ENCODE results near the gene SDHA. TPM values are rescaled to one million over a fixed set of nuclear protein-coding genes. Genes with fewer than 3 reads are reported as not detected.
"Not testable (repeated sequence)": the region's sequence is repeated elsewhere in the genome, so short reads cannot be mapped to it uniquely, and the experiment has no call there.

The SDHA gene
- total RNA-seq, 1 experiment from 2014 or later: 171 TPM

DNA sequence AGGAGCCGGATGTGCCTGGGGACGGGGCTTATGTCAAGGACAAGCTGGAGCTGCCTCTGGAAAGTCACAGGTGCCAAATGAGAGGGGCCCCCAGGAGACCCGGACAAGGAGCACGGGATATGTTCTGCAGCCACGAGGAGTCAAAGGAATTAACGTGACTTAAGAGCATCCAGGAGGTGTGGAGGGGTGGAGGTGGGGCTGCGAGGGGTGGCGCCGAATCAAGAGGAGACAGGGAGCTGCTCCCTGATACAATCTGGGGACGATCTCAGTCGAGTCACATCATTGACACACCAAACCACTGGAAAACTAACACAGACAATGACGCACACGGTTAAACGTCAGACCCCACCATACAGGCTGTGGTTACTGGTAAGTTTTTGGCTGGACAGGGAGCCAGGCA lies 10.5 kb upstream of the SDHA start:
- no TSS peak for BruUV-seq (replicated peaks)
- Histone ChIP-seq H3K27me3 (ENCODE audit: control insufficient read depth, insufficient read depth, low read length) (no peaks in the 10 kb centered on the region), H3K36me3 (ENCODE audit: control insufficient read depth, insufficient read depth, low read length) (no peaks in the 10 kb centered on the region), H3K27ac (ENCODE audit: low read length) (no peak overlapping the region), H3K9me3 (ENCODE audit: control insufficient read depth, insufficient read depth, low read depth, low read length) (no peaks in the 10 kb centered on the region), H3K4me3 (ENCODE audit: low read depth in 2 of 2, low read length in 2 of 2) (no peak overlapping the region), H3K4me1 (ENCODE audit: control insufficient read depth, insufficient read depth, low read length) (peaks cover 27% of the 10 kb centered on the region)
- in situ Hi-C loops (cut with HindIII; ENCODE audit: low pct_unique_long_range_greater_than_20kb, low sequenced_read_pairs) (no loop called here), intact Hi-C loops (cut with micrococcal nuclease; ENCODE audit: unreplicated experiment) (no loop called here)
- TF ChIP-seq POLR2AphosphoS5 (IDR thresholded peaks at IDR 0.05; ENCODE audit: low read depth, low read length) (no peak), SIN3A (IDR thresholded peaks at IDR 0.05; ENCODE audit: borderline replicate concordance, insufficient read depth, low read depth, low read length) (no peak)
- POLR2A ChIA-PET: no interaction called here
- CTCF ChIA-PET: no interaction called here
- DNase-seq (ENCODE audit: low read depth, low spot score): no peak
- no peak for ATAC-seq

GRCh38 chr5:208449-209114 lies 9.5 kb upstream of the SDHA start:
- Histone ChIP-seq H3K27ac (ENCODE audit: low read length) (no peak overlapping the region), H3K9me3 (ENCODE audit: control insufficient read depth, insufficient read depth, low read depth, low read length) (no peaks in the 10 kb centered on the region), H3K4me1 (ENCODE audit: control insufficient read depth, insufficient read depth, low read length) (peaks cover 27% of the 10 kb centered on the region), H3K36me3 (ENCODE audit: control insufficient read depth, insufficient read depth, low read length) (no peaks in the 10 kb centered on the region; the same call in 1 of the 2 replicates), H3K4me3 (ENCODE audit: low read depth in 2 of 2, low read length in 2 of 2) (no peak overlapping the region), H3K27me3 (ENCODE audit: control insufficient read depth, insufficient read depth, low read length) (no peaks in the 10 kb centered on the region)
- DNase-seq (ENCODE audit: low read depth, low spot score) (no peak), ATAC-seq (no peak)
- in situ Hi-C loops (cut with HindIII; ENCODE audit: low pct_unique_long_range_greater_than_20kb, low sequenced_read_pairs) (no loop called here), intact Hi-C loops (cut with micrococcal nuclease; ENCODE audit: unreplicated experiment) (no loop called here)
- TSS peak; percentile 45 for BruUV-seq (replicated peaks)
- TF ChIP-seq POLR2AphosphoS5 (IDR thresholded peaks at IDR 0.05; ENCODE audit: low read depth, low read length) (no peak), TCF7L2 (IDR thresholded peaks at IDR 0.05; ENCODE audit: low read depth, low read length) (no peak), SIN3A (IDR thresholded peaks at IDR 0.05; ENCODE audit: borderline replicate concordance, insufficient read depth, low read depth, low read length) (no peak), CTCF (IDR thresholded peaks at IDR 0.05) (no peak)
- TF ChIP-seq, protein P1, sequence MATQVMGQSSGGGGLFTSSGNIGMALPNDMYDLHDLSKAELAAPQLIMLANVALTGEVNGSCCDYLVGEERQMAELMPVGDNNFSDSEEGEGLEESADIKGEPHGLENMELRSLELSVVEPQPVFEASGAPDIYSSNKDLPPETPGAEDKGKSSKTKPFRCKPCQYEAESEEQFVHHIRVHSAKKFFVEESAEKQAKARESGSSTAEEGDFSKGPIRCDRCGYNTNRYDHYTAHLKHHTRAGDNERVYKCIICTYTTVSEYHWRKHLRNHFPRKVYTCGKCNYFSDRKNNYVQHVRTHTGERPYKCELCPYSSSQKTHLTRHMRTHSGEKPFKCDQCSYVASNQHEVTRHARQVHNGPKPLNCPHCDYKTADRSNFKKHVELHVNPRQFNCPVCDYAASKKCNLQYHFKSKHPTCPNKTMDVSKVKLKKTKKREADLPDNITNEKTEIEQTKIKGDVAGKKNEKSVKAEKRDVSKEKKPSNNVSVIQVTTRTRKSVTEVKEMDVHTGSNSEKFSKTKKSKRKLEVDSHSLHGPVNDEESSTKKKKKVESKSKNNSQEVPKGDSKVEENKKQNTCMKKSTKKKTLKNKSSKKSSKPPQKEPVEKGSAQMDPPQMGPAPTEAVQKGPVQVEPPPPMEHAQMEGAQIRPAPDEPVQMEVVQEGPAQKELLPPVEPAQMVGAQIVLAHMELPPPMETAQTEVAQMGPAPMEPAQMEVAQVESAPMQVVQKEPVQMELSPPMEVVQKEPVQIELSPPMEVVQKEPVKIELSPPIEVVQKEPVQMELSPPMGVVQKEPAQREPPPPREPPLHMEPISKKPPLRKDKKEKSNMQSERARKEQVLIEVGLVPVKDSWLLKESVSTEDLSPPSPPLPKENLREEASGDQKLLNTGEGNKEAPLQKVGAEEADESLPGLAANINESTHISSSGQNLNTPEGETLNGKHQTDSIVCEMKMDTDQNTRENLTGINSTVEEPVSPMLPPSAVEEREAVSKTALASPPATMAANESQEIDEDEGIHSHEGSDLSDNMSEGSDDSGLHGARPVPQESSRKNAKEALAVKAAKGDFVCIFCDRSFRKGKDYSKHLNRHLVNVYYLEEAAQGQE (IDR thresholded peaks at IDR 0.05; ENCODE audit: insufficient read depth in 1 of 2, low read depth in 2 of 2, low read length in 1 of 2): no peak
- ChIA-PET CTCF (no interaction called here), POLR2A (no interaction called here)

DNA sequence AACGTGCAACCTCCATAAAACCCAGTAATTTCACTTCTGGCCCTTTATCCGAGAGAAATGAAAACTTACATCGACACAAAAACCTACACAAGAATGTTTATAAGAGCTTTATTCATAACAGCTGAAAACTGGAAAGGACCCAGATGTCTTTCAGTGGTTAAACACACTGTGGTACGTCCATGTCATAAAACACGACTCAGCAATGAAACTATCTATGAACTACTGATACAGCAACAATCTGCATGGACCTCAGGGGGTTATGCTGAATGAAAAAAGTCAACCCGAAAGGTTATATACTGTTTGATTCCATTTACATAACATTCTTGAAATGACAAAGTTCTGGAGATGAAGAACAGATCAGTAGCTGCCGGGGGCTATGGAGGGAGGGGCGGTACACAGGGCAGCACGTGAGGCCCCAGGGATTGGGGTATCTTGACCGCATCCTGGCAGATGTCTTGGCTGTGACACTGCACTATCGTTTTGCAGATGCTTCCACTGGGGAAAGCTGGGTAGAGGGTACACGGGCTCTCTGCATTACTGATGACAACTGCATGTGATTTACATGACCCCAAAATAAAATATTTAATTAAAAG lies 4.2 kb upstream of the SDHA start:
- Histone ChIP-seq H3K4me1 (ENCODE audit: control insufficient read depth, insufficient read depth, low read length) (peaks cover 3% of the 10 kb centered on the region; the same call in 1 of the 2 replicates), H3K9me3 (ENCODE audit: control insufficient read depth, insufficient read depth, low read depth, low read length) (no peaks in the 10 kb centered on the region), H3K36me3 (ENCODE audit: control insufficient read depth, insufficient read depth, low read length) (no peaks in the 10 kb centered on the region; the same call in 1 of the 2 replicates), H3K27ac (ENCODE audit: low read length) (no peak overlapping the region), H3K27me3 (ENCODE audit: control insufficient read depth, insufficient read depth, low read length) (no peaks in the 10 kb centered on the region), H3K4me3 (ENCODE audit: low read depth in 2 of 2, low read length in 2 of 2) (no peak overlapping the region)
- TF ChIP-seq, protein P1 (IDR thresholded peaks at IDR 0.05; ENCODE audit: insufficient read depth in 1 of 2, low read depth in 2 of 2, low read length in 1 of 2): no peak
- intact Hi-C loops (cut with micrococcal nuclease; ENCODE audit: unreplicated experiment) (no loop called here), in situ Hi-C loops (cut with HindIII; ENCODE audit: low pct_unique_long_range_greater_than_20kb, low sequenced_read_pairs) (no loop called here)
- ATAC-seq: no peak
- POLR2A ChIA-PET: no interaction called here
- no TSS peak for BruUV-seq (replicated peaks)
- no peak for DNase-seq (ENCODE audit: low read depth, low spot score)
- CTCF ChIA-PET: no interaction called here

GRCh38 chr5:215256-215655 lies 2.9 kb upstream of the SDHA start:
- BruUV-seq (replicated peaks); CTCF ChIA-PET; H3K27ac ChIP-seq (ENCODE audit: low read length); H3K4me1 ChIP-seq (ENCODE audit: control insufficient read depth, insufficient read depth, low read length); in situ Hi-C loops (cut with HindIII; ENCODE audit: low pct_unique_long_range_greater_than_20kb, low sequenced_read_pairs); ATAC-seq; H3K4me3 ChIP-seq (ENCODE audit: low read depth in 2 of 2, low read length in 2 of 2); DNase-seq (ENCODE audit: low read depth, low spot score); H3K27me3 ChIP-seq (ENCODE audit: control insufficient read depth, insufficient read depth, low read length); H3K36me3 ChIP-seq (ENCODE audit: control insufficient read depth, insufficient read depth, low read length); intact Hi-C loops (cut with micrococcal nuclease; ENCODE audit: unreplicated experiment); POLR2A ChIA-PET; H3K9me3 ChIP-seq (ENCODE audit: control insufficient read depth, insufficient read depth, low read depth, low read length): not testable (repeated sequence)

Data from Panc1 (cell line).